GM23338 (cell line): ENCODE data around the gene SNX1. TPM values are rescaled to one million over a fixed set of nuclear protein-coding genes. Genes with fewer than 3 reads are reported as not detected.

Source experiments
- CREB1 ChIP-seq: fragments of 250-450 bp; sonication (Bioruptor Pico); IDR thresholded peaks from 2 replicates; pipeline ENCODE4 v1.5.0; 2020; ENCODE audit warnings: low read depth, mild to moderate bottlenecking, moderate library complexity
- EZH2phosphoT487 ChIP-seq: fragments of 200-600 bp; sonication (generic); IDR thresholded peaks from one replicate; pipeline ENCODE4 v1.8.1; 2018; ENCODE audit warnings: antibody characterized with exemption; ENCODE audit not compliant: unreplicated experiment
- JUNB ChIP-seq: IDR thresholded peaks from one replicate; pipeline ENCODE4 v1.6.1; 2016; ENCODE audit warnings: antibody characterized with exemption; ENCODE audit not compliant: unreplicated experiment
- POLR2AphosphoS5 ChIP-seq: IDR thresholded peaks from 2 replicates; pipeline ENCODE4 v1.6.1; 2016; ENCODE audit warnings: antibody characterized with exemption, low read depth
- STAT1 ChIP-seq: IDR thresholded peaks from one replicate; pipeline ENCODE4 v1.6.1; 2016; ENCODE audit warnings: antibody characterized with exemption; ENCODE audit not compliant: unreplicated experiment
- ZNF114 ChIP-seq: fragments of 250-450 bp; sonication (Bioruptor Pico); IDR thresholded peaks from 2 replicates; pipeline ENCODE4 v1.5.0; 2020; ENCODE audit warnings: mild to moderate bottlenecking, moderate library complexity
- polyA plus RNA-seq: library from polyadenylated mRNA; unstranded; fragments of >200 nt; fragmentation: Nextera tagmentation; extraction: Ambion mirVana; gene quantifications from 2 replicates; pipeline ENCODE4 v1.2.1, GENCODE V29; 2016
- total RNA-seq: library from RNA; depleted of rRNA; stranded (reverse); fragments of >200 nt; shearing (Covaris generic); gene quantifications from 2 replicates; pipeline ENCODE4 v1.2.3, GENCODE V29; 2014
- TF ChIP-seq, protein P1 (sequence below): fragments of 250-450 bp; sonication (Bioruptor Pico); IDR thresholded peaks from 2 replicates; pipeline ENCODE4 v1.5.0; 2020; ENCODE audit warnings: mild to moderate bottlenecking, moderate library complexity
- TF ChIP-seq, protein P2 (sequence below), 2 experiments: fragments of 200-600 bp in 1 of 2; sonication (generic) in 1 of 2; conservative IDR thresholded peaks; 2 replicates each; pipeline versions ENCODE4 v1.5.1 to v1.6.1; 2016 to 2017; ENCODE audit warnings: antibody characterized with exemption in 2 of 2, low read depth in 2 of 2, mild to moderate bottlenecking in 2 of 2, moderate library complexity in 1 of 2

The SNX1 gene
- total and polyA plus RNA-seq, 2 experiments from 2014 or later: 33.3 to 33.8 TPM

DNA sequence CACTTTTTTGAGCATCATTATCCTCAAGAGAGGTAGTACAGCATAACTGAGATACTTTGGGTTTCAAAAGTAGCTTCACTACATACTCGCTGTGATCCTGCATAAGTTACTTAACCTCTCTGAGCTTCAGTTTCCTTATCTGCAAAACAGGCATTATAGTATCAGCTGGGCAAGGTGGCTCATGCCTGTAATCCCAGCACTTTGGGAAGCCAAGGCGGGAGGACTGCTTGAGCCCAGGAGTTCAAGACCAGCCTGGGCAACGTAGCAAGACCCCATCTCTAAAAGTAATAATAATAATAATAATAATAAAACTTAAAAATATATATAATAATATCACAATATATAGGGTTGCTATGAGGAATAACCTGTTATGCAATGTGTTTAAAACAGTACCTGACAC lies 13.0 kb upstream of the SNX1 start (continued):
- TF ChIP-seq, protein P1, sequence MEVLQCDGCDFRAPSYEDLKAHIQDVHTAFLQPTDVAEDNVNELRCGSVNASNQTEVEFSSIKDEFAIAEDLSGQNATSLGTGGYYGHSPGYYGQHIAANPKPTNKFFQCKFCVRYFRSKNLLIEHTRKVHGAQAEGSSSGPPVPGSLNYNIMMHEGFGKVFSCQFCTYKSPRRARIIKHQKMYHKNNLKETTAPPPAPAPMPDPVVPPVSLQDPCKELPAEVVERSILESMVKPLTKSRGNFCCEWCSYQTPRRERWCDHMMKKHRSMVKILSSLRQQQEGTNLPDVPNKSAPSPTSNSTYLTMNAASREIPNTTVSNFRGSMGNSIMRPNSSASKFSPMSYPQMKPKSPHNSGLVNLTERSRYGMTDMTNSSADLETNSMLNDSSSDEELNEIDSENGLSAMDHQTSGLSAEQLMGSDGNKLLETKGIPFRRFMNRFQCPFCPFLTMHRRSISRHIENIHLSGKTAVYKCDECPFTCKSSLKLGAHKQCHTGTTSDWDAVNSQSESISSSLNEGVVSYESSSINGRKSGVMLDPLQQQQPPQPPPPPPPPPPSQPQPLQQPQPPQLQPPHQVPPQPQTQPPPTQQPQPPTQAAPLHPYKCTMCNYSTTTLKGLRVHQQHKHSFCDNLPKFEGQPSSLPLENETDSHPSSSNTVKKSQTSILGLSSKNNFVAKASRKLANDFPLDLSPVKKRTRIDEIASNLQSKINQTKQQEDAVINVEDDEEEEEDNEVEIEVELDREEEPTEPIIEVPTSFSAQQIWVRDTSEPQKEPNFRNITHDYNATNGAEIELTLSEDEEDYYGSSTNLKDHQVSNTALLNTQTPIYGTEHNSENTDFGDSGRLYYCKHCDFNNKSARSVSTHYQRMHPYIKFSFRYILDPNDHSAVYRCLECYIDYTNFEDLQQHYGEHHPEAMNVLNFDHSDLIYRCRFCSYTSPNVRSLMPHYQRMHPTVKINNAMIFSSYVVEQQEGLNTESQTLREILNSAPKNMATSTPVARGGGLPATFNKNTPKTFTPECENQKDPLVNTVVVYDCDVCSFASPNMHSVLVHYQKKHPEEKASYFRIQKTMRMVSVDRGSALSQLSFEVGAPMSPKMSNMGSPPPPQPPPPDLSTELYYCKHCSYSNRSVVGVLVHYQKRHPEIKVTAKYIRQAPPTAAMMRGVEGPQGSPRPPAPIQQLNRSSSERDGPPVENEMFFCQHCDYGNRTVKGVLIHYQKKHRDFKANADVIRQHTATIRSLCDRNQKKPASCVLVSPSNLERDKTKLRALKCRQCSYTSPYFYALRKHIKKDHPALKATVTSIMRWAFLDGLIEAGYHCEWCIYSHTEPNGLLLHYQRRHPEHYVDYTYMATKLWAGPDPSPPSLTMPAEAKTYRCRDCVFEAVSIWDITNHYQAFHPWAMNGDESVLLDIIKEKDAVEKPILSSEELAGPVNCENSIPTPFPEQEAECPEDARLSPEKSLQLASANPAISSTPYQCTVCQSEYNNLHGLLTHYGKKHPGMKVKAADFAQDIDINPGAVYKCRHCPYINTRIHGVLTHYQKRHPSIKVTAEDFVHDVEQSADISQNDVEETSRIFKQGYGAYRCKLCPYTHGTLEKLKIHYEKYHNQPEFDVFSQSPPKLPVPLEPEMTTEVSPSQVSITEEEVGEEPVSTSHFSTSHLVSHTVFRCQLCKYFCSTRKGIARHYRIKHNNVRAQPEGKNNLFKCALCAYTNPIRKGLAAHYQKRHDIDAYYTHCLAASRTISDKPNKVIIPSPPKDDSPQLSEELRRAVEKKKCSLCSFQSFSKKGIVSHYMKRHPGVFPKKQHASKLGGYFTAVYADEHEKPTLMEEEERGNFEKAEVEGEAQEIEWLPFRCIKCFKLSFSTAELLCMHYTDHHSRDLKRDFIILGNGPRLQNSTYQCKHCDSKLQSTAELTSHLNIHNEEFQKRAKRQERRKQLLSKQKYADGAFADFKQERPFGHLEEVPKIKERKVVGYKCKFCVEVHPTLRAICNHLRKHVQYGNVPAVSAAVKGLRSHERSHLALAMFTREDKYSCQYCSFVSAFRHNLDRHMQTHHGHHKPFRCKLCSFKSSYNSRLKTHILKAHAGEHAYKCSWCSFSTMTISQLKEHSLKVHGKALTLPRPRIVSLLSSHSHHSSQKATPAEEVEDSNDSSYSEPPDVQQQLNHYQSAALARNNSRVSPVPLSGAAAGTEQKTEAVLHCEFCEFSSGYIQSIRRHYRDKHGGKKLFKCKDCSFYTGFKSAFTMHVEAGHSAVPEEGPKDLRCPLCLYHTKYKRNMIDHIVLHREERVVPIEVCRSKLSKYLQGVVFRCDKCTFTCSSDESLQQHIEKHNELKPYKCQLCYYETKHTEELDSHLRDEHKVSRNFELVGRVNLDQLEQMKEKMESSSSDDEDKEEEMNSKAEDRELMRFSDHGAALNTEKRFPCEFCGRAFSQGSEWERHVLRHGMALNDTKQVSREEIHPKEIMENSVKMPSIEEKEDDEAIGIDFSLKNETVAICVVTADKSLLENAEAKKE (CRISPR knock-in tag): no peak
- no peak for TF ChIP-seq STAT1
- TF ChIP-seq JUNB: no peak
- TF ChIP-seq POLR2AphosphoS5: no peak
- no peak for TF ChIP-seq ZNF114 (CRISPR knock-in tag)
- no peak for TF ChIP-seq EZH2phosphoT487
- TF ChIP-seq, protein P2, sequence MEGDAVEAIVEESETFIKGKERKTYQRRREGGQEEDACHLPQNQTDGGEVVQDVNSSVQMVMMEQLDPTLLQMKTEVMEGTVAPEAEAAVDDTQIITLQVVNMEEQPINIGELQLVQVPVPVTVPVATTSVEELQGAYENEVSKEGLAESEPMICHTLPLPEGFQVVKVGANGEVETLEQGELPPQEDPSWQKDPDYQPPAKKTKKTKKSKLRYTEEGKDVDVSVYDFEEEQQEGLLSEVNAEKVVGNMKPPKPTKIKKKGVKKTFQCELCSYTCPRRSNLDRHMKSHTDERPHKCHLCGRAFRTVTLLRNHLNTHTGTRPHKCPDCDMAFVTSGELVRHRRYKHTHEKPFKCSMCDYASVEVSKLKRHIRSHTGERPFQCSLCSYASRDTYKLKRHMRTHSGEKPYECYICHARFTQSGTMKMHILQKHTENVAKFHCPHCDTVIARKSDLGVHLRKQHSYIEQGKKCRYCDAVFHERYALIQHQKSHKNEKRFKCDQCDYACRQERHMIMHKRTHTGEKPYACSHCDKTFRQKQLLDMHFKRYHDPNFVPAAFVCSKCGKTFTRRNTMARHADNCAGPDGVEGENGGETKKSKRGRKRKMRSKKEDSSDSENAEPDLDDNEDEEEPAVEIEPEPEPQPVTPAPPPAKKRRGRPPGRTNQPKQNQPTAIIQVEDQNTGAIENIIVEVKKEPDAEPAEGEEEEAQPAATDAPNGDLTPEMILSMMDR (conservative IDR thresholded peaks at IDR 0.05; ENCODE audit: low read depth in 2 of 2): no peak
- TF ChIP-seq CREB1 (CRISPR knock-in tag): no peak
